ENCODE measurements around the gene PHC2. TPM values are rescaled to one million over a fixed set of nuclear protein-coding genes. Genes with fewer than 3 reads are reported as not detected.

The PHC2 gene
- total RNA-seq, 2 donors from 2014 or later: 48.7 to 59.4 TPM

GRCh38 chr1:33429332-33429731, 1.6 kb downstream of the PHC2 start:
- DNase-seq (no peak), ATAC-seq (no peak)
- intact Hi-C loops (cut with DNase I, micrococcal nuclease): no loop called here

- no peak for ATAC-seq
- no peak for DNase-seq
- intact Hi-C loops (cut with DNase I, micrococcal nuclease): no loop called here
These were observed 2.2 kb downstream of the PHC2 start for GRCh38 chr1:33428661-33429060.

- ATAC-seq (no peak), DNase-seq (no peak)
- intact Hi-C loops (cut with DNase I, micrococcal nuclease): no loop called here
These were observed 4.0 kb downstream of the PHC2 start for GRCh38 chr1:33426916-33427315.

GRCh38 chr1:33425900-33426299, 5.0 kb downstream of the PHC2 start:
- DNase-seq (no peak), ATAC-seq (no peak)
- intact Hi-C loops (cut with DNase I, micrococcal nuclease): no loop called here

GRCh38 chr1:33424610-33425009, 6.3 kb downstream of the PHC2 start:
- ATAC-seq (no peak), DNase-seq (no peak)
- intact Hi-C loops (cut with DNase I, micrococcal nuclease): no loop called here

GRCh38 chr1:33424205-33424604, 6.7 kb downstream of the PHC2 start:
- intact Hi-C loops (cut with DNase I, micrococcal nuclease): no loop called here
- ATAC-seq: no peak

DNA sequence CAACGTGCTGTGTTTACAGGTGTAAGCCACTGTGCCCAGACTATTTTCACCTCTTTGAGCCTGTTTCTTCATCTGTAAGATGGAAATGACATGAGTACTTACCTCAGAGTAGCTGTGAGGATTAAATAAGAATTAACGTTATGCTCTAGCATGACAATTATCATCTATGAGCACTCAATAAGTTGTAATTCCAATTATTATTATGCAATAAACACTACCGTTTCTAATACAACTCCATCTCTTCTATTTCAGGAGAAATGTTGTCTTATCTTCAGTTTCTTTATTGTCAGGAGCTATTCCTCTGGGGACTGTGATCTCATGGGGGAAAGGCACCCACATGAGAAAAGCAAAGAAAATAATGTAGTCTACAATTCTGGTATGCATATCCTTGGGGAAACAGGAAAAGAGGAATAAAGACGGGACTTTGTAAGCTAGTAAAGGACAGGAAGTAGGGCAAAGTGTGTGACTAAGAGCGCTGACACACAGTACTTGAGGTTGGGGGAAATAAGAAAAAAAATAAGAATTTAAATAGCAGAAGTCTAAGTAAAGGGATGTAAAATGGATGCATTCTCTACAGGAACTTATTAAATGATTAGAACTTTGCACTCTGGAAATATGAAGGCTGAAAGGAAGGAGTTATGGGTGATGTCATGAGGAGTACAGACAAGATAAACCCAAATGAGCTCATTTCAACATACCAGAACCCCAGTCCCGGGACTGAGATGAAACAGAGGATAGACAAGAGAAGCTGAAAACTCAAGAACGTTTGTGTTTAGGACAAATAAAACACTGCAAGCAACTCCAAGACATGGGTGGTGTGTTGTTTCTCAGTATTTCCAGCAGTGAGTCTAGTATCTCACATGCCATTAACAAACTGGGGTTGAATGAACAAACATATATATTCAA, 9.8 kb downstream of the PHC2 start:
- no peak for ATAC-seq

More at GRCh38 chr1:33424205-33424604, 6.7 kb downstream of the PHC2 start:
- DNase-seq: no peak

DNA sequence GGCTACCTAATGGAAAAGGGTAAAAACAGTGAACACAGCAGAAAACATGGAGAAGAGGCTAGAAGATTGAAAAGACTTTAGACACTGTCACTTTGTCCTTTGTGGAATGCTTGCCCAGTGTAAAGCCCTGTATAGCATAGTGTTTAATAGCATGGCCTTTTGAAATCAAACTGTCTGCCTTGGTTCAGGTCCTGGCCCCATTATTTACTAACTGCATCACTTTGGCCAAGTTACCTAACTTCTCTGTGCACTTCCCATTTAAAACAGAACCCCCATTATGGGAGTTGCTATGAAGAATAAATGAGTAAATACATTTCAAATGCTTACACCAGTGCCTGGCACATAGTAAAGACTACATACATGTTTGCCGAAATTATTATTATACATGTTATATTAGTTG, 12.1 kb downstream of the PHC2 start:
- no peak for ATAC-seq
- intact Hi-C loops (cut with DNase I, micrococcal nuclease): no loop called here
- no peak for DNase-seq

More for the DNA sequence above, 9.8 kb downstream of the PHC2 start:
- intact Hi-C loops (cut with DNase I, micrococcal nuclease): no loop called here
- no peak for DNase-seq

GRCh38 chr1:33414879-33415278, 16.0 kb downstream of the PHC2 start:
- intact Hi-C loops (cut with DNase I, micrococcal nuclease): no loop called here
- no peak for DNase-seq
- no peak for ATAC-seq

DNA sequence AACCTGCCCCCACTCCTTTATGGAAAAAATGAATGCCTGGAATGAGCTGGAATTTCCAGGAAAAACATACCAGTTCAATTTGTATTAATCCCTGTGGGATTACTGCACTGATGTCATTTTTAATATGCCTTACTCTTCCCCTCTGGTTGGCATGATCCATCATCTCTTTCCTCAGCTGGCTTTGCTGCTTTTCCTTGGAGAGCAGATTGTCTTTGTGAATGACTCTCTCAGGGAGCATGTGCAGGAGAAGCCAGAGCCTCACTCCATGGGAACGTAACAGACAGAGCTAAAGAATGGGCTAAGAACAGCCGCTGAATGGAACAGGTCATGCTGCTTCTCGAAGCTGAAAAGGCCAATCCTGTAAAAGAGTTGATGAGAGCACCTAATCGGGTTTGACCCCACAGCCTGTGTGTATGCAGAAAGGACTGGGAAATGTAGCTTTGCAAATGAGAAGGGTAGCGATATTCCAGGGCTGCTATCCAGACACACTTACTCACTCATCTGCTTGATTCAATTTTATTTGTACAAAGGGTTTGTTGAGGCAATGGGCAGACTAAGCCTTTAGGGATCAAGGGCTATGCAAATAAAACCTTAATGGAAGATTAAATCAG, 20.7 kb downstream of the PHC2 start:
- ATAC-seq (no peak), DNase-seq (no peak)
- intact Hi-C loops (cut with DNase I, micrococcal nuclease): no loop called here

DNA sequence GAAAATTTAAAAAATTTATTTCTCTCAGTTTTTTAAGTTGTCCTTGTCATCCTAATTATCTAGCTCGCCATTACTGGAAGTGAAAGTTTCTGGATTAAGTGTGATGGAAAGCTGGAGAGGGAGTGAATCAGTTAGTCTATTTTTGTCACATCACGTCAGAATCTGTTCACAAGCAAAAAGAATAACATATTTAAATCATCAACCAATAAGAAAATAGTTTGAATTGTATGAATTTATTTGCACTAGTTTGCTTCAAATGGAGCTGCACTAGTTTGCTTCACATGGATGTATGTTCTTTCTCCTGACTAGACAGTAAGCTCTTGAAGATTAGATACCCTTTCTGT, 22.8 kb downstream of the PHC2 start:
- DNase-seq: no peak
- intact Hi-C loops (cut with DNase I, micrococcal nuclease): no loop called here
- no peak for ATAC-seq

- no peak for ATAC-seq
These were observed 23.4 kb downstream of the PHC2 start for GRCh38 chr1:33407352-33408092.

GRCh38 chr1:33402206-33402605, 28.7 kb downstream of the PHC2 start:
- no peak for ATAC-seq

More at GRCh38 chr1:33407352-33408092, 23.4 kb downstream of the PHC2 start:
- intact Hi-C loops (cut with DNase I, micrococcal nuclease): no loop called here
- no peak for DNase-seq

DNA sequence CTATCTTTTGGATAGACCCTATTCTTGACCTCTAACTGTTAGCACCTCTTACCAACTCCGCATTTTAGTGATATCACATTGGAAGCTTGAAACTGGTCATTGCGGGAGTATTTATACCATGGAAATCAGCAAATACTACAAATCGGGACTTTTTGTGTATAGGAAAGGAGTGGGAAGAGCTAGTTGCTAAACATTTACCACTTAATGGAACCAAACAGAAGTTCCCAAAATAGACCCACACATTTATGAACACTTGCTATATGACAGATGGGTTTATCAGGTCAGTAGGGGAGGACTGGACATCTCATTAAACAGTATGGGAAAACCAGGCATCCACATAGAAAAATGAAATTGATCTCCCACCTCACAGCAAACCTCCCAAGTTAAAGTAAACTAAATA, 29.4 kb downstream of the PHC2 start:
- intact Hi-C loops (cut with DNase I, micrococcal nuclease): no loop called here
- DNase-seq (no peak), ATAC-seq (no peak)

More at GRCh38 chr1:33402206-33402605, 28.7 kb downstream of the PHC2 start:
- intact Hi-C loops (cut with DNase I, micrococcal nuclease): no loop called here
- DNase-seq: no peak

GRCh38 chr1:33400153-33400911, 30.6 kb downstream of the PHC2 start:
- DNase-seq: no peak
- intact Hi-C loops (cut with DNase I, micrococcal nuclease): no loop called here
- no peak for ATAC-seq

GRCh38 chr1:33399375-33399774, 31.5 kb downstream of the PHC2 start:
- intact Hi-C loops (cut with DNase I, micrococcal nuclease): no loop called here
- no peak for ATAC-seq

GRCh38 chr1:33397994-33398393, 32.9 kb downstream of the PHC2 start:
- DNase-seq (no peak), ATAC-seq (no peak)

More at GRCh38 chr1:33399375-33399774, 31.5 kb downstream of the PHC2 start:
- DNase-seq: no peak

DNA sequence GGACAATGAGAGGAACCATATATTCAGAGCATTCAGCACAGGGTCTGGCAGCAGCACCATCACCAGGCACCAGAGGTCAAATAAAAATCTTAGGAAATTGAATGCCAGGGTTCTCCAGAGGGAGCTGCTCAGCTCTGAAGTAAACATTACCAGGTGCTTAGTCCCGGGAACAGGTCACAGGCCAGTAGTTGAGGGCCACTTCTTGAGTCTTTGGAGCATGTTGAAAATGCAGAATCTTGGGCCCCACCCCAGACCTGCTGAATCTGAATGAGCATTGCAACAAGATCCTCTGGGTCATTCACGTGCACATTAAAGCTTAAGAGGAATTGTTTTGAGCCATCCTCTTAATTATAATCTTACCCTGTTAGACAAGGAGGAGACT, 33.8 kb downstream of the PHC2 start:
- DNase-seq: no peak
- intact Hi-C loops (cut with DNase I, micrococcal nuclease): no loop called here
- ATAC-seq: no peak

More at GRCh38 chr1:33397994-33398393, 32.9 kb downstream of the PHC2 start:
- intact Hi-C loops (cut with DNase I, micrococcal nuclease): no loop called here
